ENCODE data around the gene C7orf57. TPM values are rescaled to one million over a fixed set of nuclear protein-coding genes. Genes with fewer than 3 reads are reported as not detected.

The C7orf57 gene
- total RNA-seq, 1 experiment from 2014 or later, result 0.62 TPM

GRCh38 chr7:48109848-48110663, 74.7 kb downstream of the C7orf57 start:
- DNase-seq (ENCODE audit: low read depth), result peak; percentile 61

GRCh38 chr7:48110868-48111267, 75.5 kb downstream of the C7orf57 start:
- no peak for DNase-seq (ENCODE audit: low read depth)

Other genes starting within 250 kb of the C7orf57 start
- 0.02 and 2.7 TPM in 2 replicates for gene PKD1L1, start 87.1 kb upstream of the C7orf57 start, total RNA-seq (2014; rRNA removed; shearing (Covaris generic))
- gene HUS1, start 55.9 kb upstream of the C7orf57 start, total RNA-seq (2014; rRNA removed; shearing (Covaris generic)), result 7.5 and 19.4 TPM in 2 replicates
- gene SUN3, start 6.4 kb upstream of the C7orf57 start, total RNA-seq (2014; rRNA removed; shearing (Covaris generic)), result 0.59 TPM in 1 of 2 replicates, not detected in the other
- 11.7 and 21.1 TPM in 2 replicates for gene UPP1, start 53.7 kb downstream of the C7orf57 start, total RNA-seq (2014; rRNA removed; shearing (Covaris generic))
- gene ABCA13, start 135.9 kb downstream of the C7orf57 start, total RNA-seq (2014; rRNA removed; shearing (Covaris generic)), result 0.07 TPM in 1 of 2 replicates, not detected in the other